Adrenal gland (tissue), 5 donors: ENCODE results near the gene SRBD1.

Experiments used
- CTCF ChIP-seq, 6 experiments: fragments of 450-650 bp in 4 of 6; fragments of 200-600 bp in 2 of 6; sonication (generic) in 1 of 6; IDR thresholded peaks; 1 replicate in 5 of 6; 2 replicates in 1 of 6; pipeline versions ENCODE4 v1.5.1 to v1.8.0; 2016 to 2021; ENCODE audit warnings: antibody characterized with exemption in 6 of 6, mild to moderate bottlenecking in 2 of 6, moderate library complexity in 1 of 6
- POLR2A ChIP-seq, 2 donors: fragments of 450-650 bp; IDR thresholded peaks; one replicate each; pipeline ENCODE4 v1.6.1; 2017; ENCODE audit warnings: antibody characterized with exemption in 2 of 2, mild to moderate bottlenecking in 2 of 2, moderate library complexity in 1 of 2
- donor health status: DM: no; HTN: no; CAD: no.

GRCh38 chr2:45647356-45647755 is 36.3 kb upstream of the SRBD1 start:
- TF ChIP-seq CTCF (IDR thresholded peaks at IDR 0.05) (no peak), POLR2A (IDR thresholded peaks at IDR 0.05) (no peak)
